Mononuclear cell (primary cell): ENCODE data around the gene PCGF2. TPM values are rescaled to one million over a fixed set of nuclear protein-coding genes. Genes with fewer than 3 reads are reported as not detected.
"Not testable (repeated sequence)": the region's sequence is repeated elsewhere in the genome, so short reads cannot be mapped to it uniquely, and the experiment has no call there.

Experiments used
- H3K27me3 ChIP-seq: 2 replicates; pipeline ENCODE4 v1.6.0; 2011; ENCODE audit warnings: low read length, control low read depth; ENCODE audit not compliant: insufficient read depth
- H3K4me1 ChIP-seq: 2 replicates; pipeline ENCODE4 v1.5.1; 2011; ENCODE audit warnings: mild to moderate bottlenecking, low read length, control low read depth; ENCODE audit not compliant: insufficient read depth
- H3K4me3 ChIP-seq: 2 replicates; pipeline ENCODE4 v1.5.1; 2011; ENCODE audit warnings: mild to moderate bottlenecking, low read length, moderate library complexity
- H3K9me3 ChIP-seq: 2 replicates; pipeline ENCODE4 v1.5.1; 2011; ENCODE audit warnings: low read depth, mild to moderate bottlenecking, control low read depth, low read length
- total RNA-seq: library from RNA; depleted of rRNA; stranded (reverse); fragments of >200 nt; gene quantifications from one replicate; pipeline ENCODE4 v1.2.3, GENCODE V29; 2012

PCGF2 gene
- total RNA-seq, 1 donor = not detected

GRCh38 chr17:38733282-38733981, 14.7 kb downstream of the PCGF2 start:
- H3K4me1 ChIP-seq = peaks cover 33% of the 10 kb centered on the region
- H3K27me3 ChIP-seq = no peaks in the 10 kb centered on the region
- no peak overlapping the region for H3K4me3 ChIP-seq
- H3K9me3 ChIP-seq = no peaks in the 10 kb centered on the region

- Histone ChIP-seq H3K4me1 (peaks cover 41% of the 10 kb centered on the region), H3K4me3 (no peak overlapping the region), H3K9me3 (no peaks in the 10 kb centered on the region), H3K27me3 (no peaks in the 10 kb centered on the region)
These were observed 15.5 kb downstream of the PCGF2 start for GRCh38 chr17:38732376-38733281.

- H3K27me3 ChIP-seq = no peaks in the 10 kb centered on the region
- no peaks in the 10 kb centered on the region for H3K9me3 ChIP-seq
- peaks cover 47% of the 10 kb centered on the region for H3K4me1 ChIP-seq
- no peak overlapping the region for H3K4me3 ChIP-seq
These were observed 16.4 kb downstream of the PCGF2 start for GRCh38 chr17:38731526-38732294.

GRCh38 chr17:38730526-38731379, 17.4 kb downstream of the PCGF2 start:
- no peaks in the 10 kb centered on the region for H3K9me3 ChIP-seq
- peaks cover 47% of the 10 kb centered on the region for H3K4me1 ChIP-seq
- H3K4me3 ChIP-seq = peak overlapping the region; percentile 60
- H3K27me3 ChIP-seq = no peaks in the 10 kb centered on the region

- H3K4me3 ChIP-seq = peak within 1 kb of the TSS; percentile 60
- H3K9me3 ChIP-seq = no peaks in the 10 kb centered on the region
- H3K27me3 ChIP-seq = no peaks in the 10 kb centered on the region
- peaks cover 48% of the 10 kb centered on the region for H3K4me1 ChIP-seq
These were observed 18.1 kb downstream of the PCGF2 start, which contains the start of gene CISD3 for GRCh38 chr17:38729886-38730525. CISD3 (plus strand) TSS chr17:38730341; CDS start chr17:38730359, 18 bp downstream.

- H3K4me3 ChIP-seq = peak overlapping the region; percentile 46
- peaks cover 53% of the 10 kb centered on the region for H3K4me1 ChIP-seq
- no peaks in the 10 kb centered on the region for H3K9me3 ChIP-seq
These were observed 18.7 kb downstream of the PCGF2 start for GRCh38 chr17:38729368-38729885.

GRCh38 chr17:38728290-38728831, 19.8 kb downstream of the PCGF2 start:
- peaks cover 58% of the 10 kb centered on the region for H3K4me1 ChIP-seq
- no peaks in the 10 kb centered on the region for H3K9me3 ChIP-seq
- no peaks in the 10 kb centered on the region for H3K27me3 ChIP-seq
- no peak overlapping the region for H3K4me3 ChIP-seq

More at GRCh38 chr17:38729368-38729885, 18.7 kb downstream of the PCGF2 start:
- H3K27me3 ChIP-seq = no peaks in the 10 kb centered on the region

GRCh38 chr17:38727736-38728135, 20.4 kb downstream of the PCGF2 start:
- no peak overlapping the region for H3K4me3 ChIP-seq

GRCh38 chr17:38726145-38726544, 22.0 kb downstream of the PCGF2 start:
- H3K4me1 ChIP-seq = peaks cover 47% of the 10 kb centered on the region
- H3K4me3 ChIP-seq, H3K9me3 ChIP-seq, H3K27me3 ChIP-seq: not testable (repeated sequence)

More at GRCh38 chr17:38727736-38728135, 20.4 kb downstream of the PCGF2 start:
- Histone ChIP-seq H3K9me3 (no peaks in the 10 kb centered on the region), H3K27me3 (no peaks in the 10 kb centered on the region), H3K4me1 (peaks cover 58% of the 10 kb centered on the region)

- peaks cover 39% of the 10 kb centered on the region for H3K4me1 ChIP-seq
- no peaks in the 10 kb centered on the region for H3K9me3 ChIP-seq
- H3K4me3 ChIP-seq = no peak overlapping the region
- H3K27me3 ChIP-seq = no peaks in the 10 kb centered on the region
These were observed 23.1 kb downstream of the PCGF2 start for GRCh38 chr17:38725066-38725465.

GRCh38 chr17:38724337-38724988, 23.7 kb downstream of the PCGF2 start:
- Histone ChIP-seq H3K4me3 (no peak overlapping the region), H3K4me1 (peaks cover 35% of the 10 kb centered on the region), H3K9me3 (no peaks in the 10 kb centered on the region), H3K27me3 (no peaks in the 10 kb centered on the region)

GRCh38 chr17:38721802-38722201, 26.3 kb downstream of the PCGF2 start:
- Histone ChIP-seq H3K4me3 (no peak overlapping the region), H3K4me1 (peaks cover 11% of the 10 kb centered on the region), H3K9me3 (no peaks in the 10 kb centered on the region), H3K27me3 (no peaks in the 10 kb centered on the region)

- Histone ChIP-seq H3K9me3 (no peaks in the 10 kb centered on the region), H3K4me3 (no peak overlapping the region), H3K4me1 (peaks cover 11% of the 10 kb centered on the region), H3K27me3 (no peaks in the 10 kb centered on the region)
These were observed 27.2 kb downstream of the PCGF2 start for GRCh38 chr17:38720941-38721340.
